ENCODE data around the gene CPLX3.
A peak's percentile ranks its signal among the peaks of the same experiment; 100 is the strongest.

CPLX3 gene

DNA sequence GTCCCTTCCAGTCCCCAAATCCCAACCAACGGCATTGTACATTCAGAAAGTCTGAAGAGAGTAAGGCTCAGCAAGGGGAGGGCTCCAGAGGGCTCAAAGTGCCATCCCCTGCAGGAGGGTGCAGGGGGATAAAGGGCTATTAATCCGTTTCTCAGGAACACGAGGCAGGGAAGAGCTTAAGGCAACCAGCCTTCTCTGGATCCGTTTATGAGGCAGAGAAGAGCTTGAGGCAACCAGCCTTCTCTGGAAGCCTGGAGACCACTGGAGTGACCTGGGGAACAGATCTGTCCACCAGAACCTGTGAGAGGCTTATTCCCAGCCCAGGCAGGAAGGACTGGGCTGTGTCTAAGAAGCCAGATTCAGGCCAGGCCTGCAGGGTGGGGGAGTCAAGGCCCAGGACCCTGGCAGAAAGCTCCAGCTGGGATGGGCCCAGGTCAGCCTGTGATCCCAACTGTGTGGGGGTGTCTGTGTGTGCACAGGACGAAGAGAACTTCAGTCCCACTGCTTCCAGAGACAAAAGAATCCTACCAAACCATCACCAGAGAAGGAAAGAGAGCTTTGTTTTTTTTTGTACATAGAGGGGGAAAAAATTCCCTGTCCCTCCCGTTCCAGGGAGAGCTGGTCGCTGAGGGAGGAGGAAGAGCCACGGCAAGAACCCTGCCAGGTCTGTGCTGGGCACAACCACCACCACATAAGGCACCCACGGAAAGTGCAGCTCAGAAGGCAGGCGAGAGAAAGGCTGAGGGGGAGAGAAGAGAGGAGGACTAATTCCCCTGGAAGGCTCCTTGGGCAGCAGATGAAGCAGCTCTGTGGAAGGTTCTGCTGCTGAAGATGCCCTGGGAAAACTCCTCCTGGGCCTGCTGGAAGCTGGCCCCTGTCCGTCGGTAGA is 18.1 kb downstream of the CPLX3 start:
- no peak for DNase-seq (ENCODE audit: low spot score)

DNA sequence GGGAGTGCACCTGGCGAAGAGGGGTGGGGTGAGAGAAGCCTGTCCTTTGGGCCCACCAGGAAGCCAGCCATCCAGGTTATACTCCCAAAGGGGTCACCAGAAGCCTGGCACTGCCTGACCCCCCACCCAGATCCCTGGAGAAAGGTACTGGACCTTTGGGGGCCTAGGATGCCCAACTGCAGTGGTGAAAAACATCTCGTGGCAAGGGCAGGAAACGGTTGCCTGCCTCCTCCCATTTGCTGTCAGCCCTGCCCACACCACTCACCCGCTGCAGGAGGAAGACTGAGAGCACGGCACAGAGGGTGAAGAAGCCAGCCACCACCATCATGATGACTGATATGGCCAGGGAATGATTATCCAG is 18.8 kb downstream of the CPLX3 start:
- no peak for DNase-seq (ENCODE audit: low spot score)

DNA sequence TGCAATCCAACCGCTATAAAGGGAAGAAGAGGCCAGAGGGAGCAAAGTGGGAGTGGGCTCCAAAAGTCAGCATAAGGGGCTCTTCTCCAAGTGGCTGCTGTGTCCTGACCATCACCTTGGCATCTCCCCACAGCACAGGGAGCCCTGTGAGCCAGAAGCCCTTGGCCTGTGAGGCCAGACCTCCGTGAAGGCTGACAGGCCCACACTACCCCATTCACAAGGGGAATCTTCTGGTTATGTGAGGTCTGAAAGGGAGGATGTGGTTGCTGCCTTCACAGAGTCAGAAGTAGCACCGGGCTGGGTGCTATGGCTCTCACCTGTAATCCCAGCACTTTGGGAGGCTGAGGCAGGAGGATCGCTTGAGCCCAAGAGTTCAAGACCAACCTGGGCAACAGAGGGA is 19.2 kb downstream of the CPLX3 start:
- DNase-seq (ENCODE audit: low spot score): no peak

DNA sequence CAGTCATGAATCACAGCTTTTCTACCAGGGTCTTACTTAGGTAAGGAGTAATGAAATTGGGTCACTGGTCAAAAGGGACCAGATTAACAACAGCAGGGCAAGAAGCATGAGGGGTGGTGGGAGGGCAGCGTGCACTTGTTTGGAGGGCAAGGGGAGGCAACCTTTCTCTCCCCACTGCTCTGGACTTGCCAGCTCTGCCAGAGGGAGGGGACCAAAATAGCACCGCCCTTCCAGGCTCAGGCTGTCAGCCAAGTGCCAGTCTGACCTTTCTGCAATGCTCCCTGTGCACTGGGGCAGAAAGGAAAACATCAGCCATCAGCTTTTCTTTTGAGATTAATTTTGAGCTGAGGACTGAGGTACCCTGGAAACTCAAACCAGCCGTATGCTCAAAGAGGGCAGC is 21.0 kb downstream of the CPLX3 start:
- no peak for DNase-seq (ENCODE audit: low spot score)

DNA sequence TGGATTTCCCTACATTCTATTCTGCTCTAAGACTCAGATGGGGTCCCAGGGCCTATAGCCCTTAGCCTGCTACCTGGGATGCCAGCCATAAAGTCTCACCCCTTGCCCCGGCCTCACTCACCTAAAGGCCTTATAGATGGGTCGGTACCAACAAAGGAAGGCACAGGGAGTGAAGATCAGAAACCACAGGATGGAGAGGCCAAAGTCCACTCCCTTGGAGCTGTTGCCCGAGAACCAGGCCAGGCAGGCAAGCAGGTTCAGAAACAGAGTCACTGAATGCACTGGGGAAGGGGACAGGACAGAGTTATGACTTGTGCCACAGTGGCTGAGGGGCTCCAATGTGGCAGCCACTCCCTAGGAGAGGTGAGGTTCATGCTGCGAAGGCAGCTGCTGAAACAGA is 24.0 kb downstream of the CPLX3 start:
- no peak for DNase-seq (ENCODE audit: low spot score)

DNA sequence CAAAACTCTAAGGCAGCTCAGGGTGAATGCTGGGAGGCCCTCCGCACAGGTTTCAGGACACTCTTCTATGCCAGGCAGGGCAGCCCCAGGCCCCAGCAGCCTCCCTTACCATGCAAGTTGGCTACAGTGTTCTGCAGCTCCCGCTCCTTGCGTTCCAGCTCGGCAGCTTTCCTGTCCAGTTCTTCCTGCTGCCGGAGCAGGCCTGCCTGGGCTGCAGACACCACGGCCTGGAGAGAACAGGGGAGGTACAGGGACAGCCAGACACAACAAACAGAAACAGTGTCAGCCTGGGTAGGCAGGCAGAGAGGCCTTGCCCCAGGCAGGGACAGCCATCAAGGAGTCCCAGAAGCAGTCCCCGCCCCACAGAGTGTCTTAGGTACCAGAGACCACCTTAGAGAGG is 25.5 kb downstream of the CPLX3 start:
- DNase-seq (ENCODE audit: low spot score): no peak

DNA sequence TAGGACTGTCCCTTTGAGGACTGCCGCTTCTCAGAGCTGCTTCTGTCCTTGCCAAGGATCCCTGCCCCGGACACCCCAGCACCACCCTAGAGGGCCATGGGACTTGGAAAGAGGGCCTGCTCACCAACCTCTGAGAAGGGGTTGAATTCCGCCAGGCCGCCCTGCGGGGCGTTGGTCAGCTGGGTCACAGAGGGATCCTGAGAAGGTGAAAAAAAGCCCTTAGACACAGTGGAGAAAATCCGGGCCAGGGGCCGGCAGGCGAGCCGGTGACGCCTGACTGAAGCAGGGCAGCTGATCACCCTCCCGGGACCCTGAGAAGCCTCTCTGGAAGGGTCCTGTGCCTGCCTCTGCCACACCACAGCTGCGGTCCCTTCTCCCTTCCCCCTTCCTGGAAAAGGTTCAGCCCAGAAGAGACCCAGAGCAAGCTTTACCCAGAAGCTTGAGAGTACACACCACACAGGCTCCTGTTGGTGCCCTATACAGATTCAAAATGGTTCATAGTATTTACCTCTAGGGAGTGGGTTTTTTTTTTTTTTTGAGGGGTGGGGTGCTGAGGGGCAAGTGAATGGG is 28.1 kb downstream of the CPLX3 start:
- no peak for DNase-seq (ENCODE audit: low spot score)

DNA sequence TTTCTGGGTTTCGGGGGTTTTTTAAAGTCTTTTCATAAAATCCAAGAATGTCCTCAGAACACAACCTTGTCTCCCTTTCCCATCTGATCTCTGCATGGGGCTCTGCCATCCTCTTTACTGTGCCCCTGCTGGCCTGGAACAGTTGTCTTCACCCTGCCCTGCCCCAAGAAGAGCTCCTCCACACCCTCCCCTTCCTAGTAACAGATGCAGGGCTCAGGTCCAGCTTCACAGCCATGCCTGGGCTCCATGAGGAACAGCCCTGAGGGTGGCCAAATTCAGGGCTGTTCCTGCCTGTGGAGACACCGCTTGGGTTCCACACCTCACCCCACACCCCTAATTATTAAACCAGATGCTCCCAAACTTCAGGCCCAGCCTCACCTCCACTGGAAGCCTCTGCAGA is 29.4 kb downstream of the CPLX3 start:
- DNase-seq (ENCODE audit: low spot score): no peak

DNA sequence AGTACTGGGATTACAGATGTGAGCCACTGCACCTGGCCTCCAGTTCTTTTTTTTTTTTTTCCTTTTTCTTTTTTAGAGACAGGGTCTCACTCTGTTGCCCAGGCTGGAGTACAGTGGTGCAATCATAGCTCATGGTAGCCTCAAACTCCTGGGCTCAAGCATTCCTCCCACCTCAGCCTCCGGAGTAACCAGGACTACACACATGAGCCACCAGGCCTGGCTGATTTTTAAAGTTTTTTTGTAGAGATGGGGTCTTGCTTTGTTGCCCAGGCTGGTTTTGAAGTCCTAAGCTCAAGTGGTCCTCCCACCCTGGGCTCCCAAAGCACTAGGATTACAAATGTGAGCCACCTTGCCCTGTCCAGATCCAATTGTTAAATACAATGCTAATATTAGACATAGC is 30.1 kb downstream of the CPLX3 start:
- DNase-seq (ENCODE audit: low spot score): no peak

DNA sequence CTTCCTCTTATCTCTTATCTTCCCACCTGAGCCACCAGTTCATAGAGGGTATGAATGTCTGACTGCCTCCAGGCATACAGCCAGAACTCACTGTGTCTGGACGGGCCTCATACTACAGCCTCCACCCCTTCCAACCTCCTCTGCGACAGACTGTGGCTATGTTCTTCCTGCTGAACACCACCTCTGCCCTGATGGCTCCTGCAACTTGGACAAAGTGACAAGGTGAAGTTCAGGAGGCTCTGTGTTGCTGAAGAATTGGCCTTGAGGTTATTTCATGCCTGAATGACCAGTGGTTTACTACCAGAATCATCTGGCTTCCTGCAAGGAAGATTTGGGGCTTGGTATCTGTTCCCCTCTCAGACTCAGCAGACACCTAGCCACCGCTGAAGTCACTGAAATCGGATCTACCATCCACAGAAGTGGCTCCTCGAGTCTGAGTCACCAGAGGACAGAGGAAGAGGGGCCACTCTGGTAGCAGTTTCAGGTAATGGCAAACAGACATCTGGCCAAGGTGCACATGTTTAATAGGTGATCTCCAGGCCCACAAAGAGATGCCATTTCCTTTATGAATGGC is 30.7 kb downstream of the CPLX3 start:
- no peak for DNase-seq (ENCODE audit: low spot score)

DNA sequence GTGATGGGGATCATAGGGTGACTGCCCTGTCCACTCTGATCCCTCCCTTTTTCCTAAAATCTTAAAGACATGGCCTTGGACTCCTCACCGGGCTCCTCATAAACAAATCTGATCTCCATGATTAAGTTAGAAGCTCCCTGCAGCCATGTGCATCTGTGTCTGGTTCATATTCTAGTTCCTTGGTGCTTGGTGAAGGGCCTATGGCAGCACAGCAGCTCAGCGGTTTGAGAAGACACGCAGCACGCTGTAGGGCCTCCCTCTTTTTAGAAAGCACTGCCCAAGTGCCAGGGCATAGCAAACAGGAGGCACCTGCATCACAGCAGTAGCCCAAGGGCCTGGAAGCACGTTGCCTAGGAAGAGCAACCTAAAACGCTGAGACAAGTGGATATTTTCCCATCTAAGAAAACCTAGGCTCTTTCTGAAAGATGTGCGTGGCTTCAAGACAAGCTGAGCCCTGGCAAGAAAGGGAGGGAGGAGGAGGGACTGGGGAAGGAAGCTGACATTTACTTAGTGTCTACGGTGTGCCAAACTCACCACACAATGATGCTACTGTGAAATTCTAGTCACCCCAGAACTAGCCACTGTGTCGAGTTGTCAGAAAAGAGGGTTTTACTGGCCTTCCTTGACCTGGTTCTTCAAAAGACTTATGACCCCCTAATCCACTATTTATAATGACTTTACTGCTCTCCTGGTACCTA is 31.4 kb downstream of the CPLX3 start:
- DNase-seq (ENCODE audit: low spot score): no peak

DNA sequence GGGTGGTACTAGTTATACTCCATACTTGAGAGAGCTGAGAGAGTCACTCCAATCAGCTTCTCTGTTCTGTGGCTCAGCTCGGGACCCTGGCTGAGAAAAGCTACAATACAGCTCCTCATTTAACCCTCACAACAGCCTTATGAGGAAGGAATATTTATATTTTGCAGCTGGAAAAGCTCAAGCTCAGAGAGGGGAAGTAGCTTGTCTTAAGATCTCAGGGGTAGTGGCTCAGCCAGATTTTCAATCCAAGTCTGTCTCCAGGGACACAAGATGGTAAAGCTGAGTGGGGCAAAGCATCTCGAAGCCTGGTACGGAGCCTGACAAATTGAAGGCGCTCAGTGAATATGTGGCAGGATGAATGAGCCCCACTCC is 31.9 kb downstream of the CPLX3 start:
- DNase-seq (ENCODE audit: low spot score): no peak

DNA sequence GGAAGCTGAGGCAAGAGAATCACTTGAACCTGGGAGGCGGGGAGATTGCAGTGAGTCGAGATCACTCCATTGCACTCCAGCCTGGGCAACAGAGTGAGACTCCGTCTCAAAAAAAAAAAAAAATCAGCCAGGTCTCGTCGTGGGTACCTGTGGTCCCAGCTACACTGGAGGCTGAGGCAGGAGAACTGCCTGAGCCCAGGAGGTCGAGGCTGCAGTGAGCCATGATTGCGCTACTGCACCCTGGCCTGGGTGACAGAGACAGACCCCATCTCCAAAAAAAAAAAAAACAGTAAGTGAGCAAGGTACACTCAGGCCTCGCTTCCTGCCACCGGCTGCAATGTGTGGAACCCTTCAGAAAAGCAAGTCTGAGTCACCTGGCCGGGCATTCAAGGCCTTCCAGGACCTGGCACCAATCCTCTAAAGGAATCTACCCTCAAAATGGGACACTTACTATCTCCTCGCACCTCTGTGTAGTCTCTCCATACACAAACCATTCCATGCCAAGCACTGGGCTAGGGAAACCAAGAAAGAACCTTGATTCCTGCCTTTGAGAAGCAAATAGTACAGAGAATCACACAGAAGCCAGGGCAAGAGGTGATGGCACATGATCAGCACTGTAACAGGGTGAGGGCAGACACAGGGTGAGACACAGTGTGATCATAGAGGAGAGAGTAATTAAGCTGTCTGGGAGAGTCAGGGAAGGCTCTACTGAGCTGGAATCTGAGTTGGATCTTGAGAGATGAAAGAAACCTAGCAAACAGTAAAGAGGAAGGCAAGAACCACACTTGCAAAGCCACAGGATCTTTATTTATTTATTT is 37.0 kb downstream of the CPLX3 start:
- DNase-seq (ENCODE audit: low spot score): peak; percentile 24

DNA sequence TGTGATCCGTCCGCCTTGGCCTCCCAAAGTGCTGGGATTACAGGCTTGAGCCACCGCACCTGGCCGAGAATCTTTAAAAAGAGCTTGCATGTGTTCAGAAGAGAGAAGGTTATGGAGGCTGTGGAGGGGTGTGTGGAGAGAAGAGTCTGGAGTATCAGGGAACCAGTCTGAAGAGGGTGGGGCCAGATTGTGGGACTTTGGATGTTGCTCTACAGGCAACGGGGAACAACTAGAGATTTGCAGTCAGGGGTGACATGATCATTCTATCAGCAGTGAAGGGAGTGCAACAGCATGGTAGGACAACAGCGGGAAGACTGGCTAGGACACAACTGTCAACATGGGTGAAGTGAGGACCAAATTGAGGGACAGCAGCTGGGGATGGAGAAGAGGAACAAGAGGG is 37.9 kb downstream of the CPLX3 start:
- no peak for DNase-seq (ENCODE audit: low spot score)

DNA sequence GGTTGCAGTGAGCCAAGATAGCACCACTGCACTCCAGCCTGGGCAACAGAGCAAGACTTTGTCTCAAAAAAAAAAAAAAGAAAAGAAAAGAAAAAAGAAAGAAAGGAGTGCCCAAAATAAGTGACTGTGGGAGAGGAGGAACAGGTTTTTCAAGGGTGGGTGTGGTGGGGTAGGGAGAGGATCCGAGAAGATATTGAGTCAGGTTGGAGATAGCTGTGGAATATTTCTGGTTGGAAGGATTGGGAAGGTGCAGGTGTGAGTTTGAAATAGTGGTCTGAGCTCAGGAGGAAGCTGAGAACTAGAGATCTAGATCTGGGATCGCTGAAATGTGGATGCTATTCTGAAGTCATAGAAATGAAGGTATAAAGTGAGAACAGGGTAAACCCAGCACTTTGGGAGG is 38.9 kb downstream of the CPLX3 start:
- no peak for DNase-seq (ENCODE audit: low spot score)

DNA sequence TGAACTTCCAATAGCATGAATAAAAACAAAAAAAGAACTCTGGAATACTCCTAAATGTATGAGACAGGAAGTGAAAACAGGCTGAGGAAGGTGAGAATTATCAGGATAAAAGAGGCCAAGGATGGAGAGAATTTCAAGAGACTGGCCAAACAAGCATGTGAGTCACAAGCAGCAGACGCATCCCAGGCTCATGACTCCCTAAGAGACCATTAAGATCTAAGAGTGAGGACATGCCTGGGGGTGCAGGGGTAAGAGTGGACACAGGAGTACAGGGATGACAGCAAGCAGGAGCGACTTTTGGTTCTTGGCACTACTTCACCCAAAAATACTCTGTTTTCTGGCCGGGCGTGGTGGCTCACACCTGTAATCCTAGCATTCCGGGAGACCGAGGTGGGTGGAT is 39.7 kb downstream of the CPLX3 start:
- peak; percentile 85 for DNase-seq (ENCODE audit: low spot score)

DNA sequence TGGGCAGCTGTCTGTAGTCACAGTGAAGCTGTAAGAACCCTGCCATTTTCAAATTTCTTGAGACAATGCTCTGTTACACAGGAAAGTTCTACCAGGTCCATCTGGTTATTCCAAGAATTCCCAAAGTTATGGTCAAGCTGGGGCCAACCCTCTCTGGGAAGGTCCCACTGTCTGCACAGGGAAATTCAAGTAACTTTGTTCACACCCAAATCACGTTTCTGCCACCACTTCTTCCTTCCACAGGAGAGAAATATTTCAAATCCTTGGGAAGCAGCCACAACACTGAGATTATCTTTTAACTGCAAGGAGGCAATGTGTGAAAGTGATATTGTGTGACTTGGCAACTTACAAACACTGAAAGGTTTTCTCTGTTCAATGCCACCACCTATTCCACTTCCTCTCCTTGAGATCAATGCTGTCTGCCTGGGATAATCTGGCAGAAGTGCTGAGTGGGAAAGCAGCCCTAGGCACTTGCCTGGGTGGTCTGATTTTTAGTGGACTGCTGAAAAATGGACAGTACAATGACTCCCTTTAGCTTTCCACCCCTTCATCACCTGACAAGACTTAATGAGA is 41.1 kb downstream of the CPLX3 start:
- DNase-seq (ENCODE audit: low spot score): no peak

DNA sequence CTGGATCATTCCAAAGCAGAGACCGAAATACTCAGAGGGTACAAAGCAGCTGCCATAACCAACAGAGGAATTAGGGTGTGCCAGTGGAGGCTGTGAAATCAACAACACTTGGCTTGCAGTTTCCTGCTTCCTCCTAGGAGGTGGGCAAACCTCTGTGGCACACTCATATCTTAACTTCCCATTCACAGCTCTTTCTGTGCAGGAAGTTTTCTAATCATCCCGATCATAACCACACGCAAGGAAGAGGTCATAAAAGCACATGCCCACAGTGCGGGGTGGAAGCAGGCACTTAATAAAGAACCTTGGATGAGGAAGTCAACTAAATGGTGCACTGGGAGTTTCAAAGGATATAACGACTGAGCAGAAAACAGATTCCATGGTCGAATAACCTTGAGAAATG is 41.6 kb downstream of the CPLX3 start:
- no peak for DNase-seq (ENCODE audit: low spot score)

DNA sequence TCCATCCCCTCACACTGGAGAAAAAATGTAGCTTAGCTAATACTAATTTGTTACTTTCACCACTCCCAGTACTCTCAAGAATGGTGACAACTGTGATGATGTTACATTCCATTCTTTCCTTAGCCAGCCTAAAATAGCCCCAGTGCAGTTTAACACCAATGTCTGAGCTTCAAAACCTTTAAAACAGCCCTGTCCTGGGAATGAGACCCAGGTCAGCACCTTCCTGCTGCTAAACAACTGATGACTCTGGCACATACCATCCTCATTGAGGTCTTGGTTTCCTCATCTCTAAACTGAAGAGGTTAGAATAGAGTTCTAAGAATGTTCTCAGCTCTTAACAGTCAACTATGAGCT is 42.9 kb downstream of the CPLX3 start:
- no peak for DNase-seq (ENCODE audit: low spot score)

DNA sequence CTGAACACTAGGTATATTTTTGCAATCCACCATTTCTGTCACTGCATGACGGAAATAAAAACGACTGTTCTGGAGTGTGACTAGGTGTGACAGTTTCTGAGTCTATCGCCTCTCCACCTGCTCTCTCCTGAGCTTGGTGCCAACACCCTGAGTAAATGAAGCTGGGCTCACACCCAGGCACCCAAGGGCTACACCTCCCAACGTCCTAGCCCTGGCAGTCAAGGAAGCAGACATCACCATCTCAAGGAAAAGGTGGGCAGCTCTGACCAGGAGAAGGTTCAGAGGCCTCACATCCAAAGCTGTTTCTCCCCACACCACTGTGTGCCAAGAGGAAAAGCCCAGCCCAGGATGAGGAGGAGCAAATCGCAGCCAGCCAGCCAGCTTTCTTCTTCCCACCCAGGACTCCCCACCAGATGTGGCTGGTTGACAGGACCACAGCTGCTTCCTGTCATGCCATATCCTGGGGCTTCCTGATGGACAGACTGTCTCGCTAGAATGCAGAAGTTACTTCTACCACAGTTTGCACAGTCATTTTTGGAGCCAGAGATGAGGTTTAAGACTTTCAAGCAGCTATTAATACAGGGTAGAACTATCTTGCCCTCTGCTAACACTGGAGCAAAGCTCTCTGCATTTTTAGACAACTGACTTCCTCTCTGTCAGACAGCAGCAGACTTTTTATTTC is 43.4 kb downstream of the CPLX3 start:
- DNase-seq (ENCODE audit: low spot score): peak; percentile 50

DNA sequence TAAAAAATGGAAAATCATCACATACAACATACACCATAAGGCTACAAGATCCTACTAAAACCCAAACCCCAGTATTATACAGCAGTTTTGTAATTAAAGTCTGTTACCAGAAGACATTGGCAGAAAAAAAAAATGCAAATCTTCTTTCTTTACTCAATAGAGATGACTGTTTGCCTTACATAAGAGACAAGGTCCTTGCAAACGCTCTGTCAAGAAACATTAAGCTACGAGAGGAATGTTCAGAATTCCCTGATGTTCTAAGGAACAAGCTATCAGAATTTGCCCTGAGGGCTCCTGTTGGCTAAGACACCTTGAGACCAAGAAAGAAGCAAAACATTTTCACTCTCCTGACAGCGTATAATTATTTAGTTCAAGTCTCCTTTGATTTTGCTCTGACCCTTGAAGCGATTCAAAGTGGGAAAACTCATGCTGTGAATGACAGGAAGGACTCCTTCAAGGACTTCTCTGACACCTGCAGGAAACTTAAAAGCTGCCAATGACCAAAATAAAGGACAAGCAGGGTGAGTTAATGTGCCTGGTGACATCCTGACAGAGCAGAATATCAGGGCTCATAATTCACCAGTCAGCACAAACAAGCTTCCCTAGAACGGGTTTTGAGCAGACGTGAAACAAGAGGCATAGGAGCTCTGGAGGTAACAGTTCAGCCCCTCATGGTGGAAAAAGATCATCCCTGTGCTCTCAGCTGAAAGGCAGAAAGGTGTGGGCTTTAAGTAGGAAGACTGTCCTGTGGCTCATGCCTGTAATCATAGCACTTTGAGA is 44.2 kb downstream of the CPLX3 start:
- no peak for DNase-seq (ENCODE audit: low spot score)
